Prostate gland (tissue), 2 donors: ENCODE measurements around the gene AGBL4. TPM values are rescaled to one million over a fixed set of nuclear protein-coding genes. Genes with fewer than 3 reads are reported as not detected.

Experiments used
- DNase-seq: peaks from one replicate; pipeline ENCODE4 v3.0.0-alpha.2; 2019; ENCODE audit warnings: low spot score
- H3K27ac ChIP-seq, 2 donors: fragments of 200-600 bp; sonication (generic); 2 replicates each; pipeline ENCODE4 v1.5.1; 2017 to 2019
- H3K27me3 ChIP-seq: fragments of 200-600 bp; sonication (generic); replicated peaks from 2 replicates; pipeline ENCODE4 v1.5.1; 2019; ENCODE audit not compliant: insufficient read depth
- H3K36me3 ChIP-seq, 2 donors: fragments of 200-600 bp; sonication (generic); 1 replicate in 1 of 2; 2 replicates in 1 of 2; pipeline versions ENCODE4 v1.5.1 to v1.8.1; 2017 to 2019
- H3K4me1 ChIP-seq: fragments of 200-600 bp; sonication (generic); replicated peaks from 2 replicates; pipeline ENCODE4 v1.5.1; 2019
- H3K4me3 ChIP-seq, 2 donors: fragments of 200-600 bp; sonication (generic); 2 replicates each; pipeline ENCODE4 v1.5.1; 2017 to 2019
- H3K9me3 ChIP-seq: fragments of 200-600 bp; sonication (generic); 2 replicates; pipeline ENCODE4 v1.5.1; 2017
- CTCF ChIP-seq, 4 experiments: fragments of 200-600 bp in 2 of 4; fragments of 450-650 bp in 2 of 4; sonication (generic) in 2 of 4; IDR thresholded peaks; 1 replicate in 3 of 4; 2 replicates in 1 of 4; pipeline ENCODE4 v1.5.1; 2016 to 2019; ENCODE audit warnings: antibody characterized with exemption in 4 of 4, mild to moderate bottlenecking in 2 of 4, moderate library complexity in 2 of 4
- POLR2A ChIP-seq: fragments of 450-650 bp; IDR thresholded peaks from one replicate; pipeline ENCODE4 v1.6.1; 2016; ENCODE audit warnings: antibody characterized with exemption, mild to moderate bottlenecking
- POLR2AphosphoS5 ChIP-seq: sonication (generic); formaldehyde crosslinking; IDR thresholded peaks from one replicate; pipeline ENCODE4 v1.6.1; 2017; ENCODE audit warnings: antibody characterized with exemption
- WGBS: methylation state at CpG from one replicate; pipeline ENCODE4 v1.1.5; 2018; 5-methylcytosine and 5-hydroxymethylcytosine counted together
- intact Hi-C: fragments of 100-400 bp; cut with DNase I; formaldehyde crosslinking; loops from one replicate; pipeline ENCODE4 v1.14.2; 2022
- total RNA-seq, 2 donors: library from RNA; depleted of rRNA; stranded (reverse); fragments of >200 nt; gene quantifications; one replicate each; pipeline ENCODE4 v1.1.0, GENCODE V29; 2016

Gene AGBL4
- total RNA-seq, 2 donors from 2014 or later, result 0.82 to 2.7 TPM

- intact Hi-C loops, result no loop called here
- no peak for TF ChIP-seq POLR2AphosphoS5
- no peak for TF ChIP-seq POLR2A
- TF ChIP-seq CTCF (IDR thresholded peaks at IDR 0.05), result no peak
- 35% methylated on average over 2 of the region's 2 CpGs for WGBS
- no peaks in the 10 kb centered on the region for H3K36me3 ChIP-seq
- DNase-seq, result no peak
- no peaks in the 10 kb centered on the region for H3K27me3 ChIP-seq
- H3K4me3 ChIP-seq, result no peak overlapping the region
- H3K4me1 ChIP-seq, result no peaks in the 10 kb centered on the region
- H3K9me3 ChIP-seq, result no peaks in the 10 kb centered on the region
- H3K27ac ChIP-seq, result no peak overlapping the region
Measured at GRCh38 chr1:48848035-48848434, 1175.7 kb downstream of the AGBL4 start.

GRCh38 chr1:48846441-48846840 lies 1177.3 kb downstream of the AGBL4 start:
- intact Hi-C loops, result no loop called here
- Histone ChIP-seq H3K9me3 (no peaks in the 10 kb centered on the region), H3K4me1 (no peaks in the 10 kb centered on the region), H3K27me3 (no peaks in the 10 kb centered on the region), H3K4me3 (no peak overlapping the region), H3K36me3 (no peaks in the 10 kb centered on the region), H3K27ac (no peak overlapping the region)
- WGBS, result 78% methylated on average over 1 of the region's 1 CpG
- no peak for TF ChIP-seq POLR2AphosphoS5
- TF ChIP-seq POLR2A, result no peak
- TF ChIP-seq CTCF (IDR thresholded peaks at IDR 0.05), result no peak
- no peak for DNase-seq

GRCh38 chr1:48844187-48844586 lies 1179.6 kb downstream of the AGBL4 start:
- DNase-seq, result no peak
- H3K36me3 ChIP-seq, result no peaks in the 10 kb centered on the region
- H3K27ac ChIP-seq, result no peak overlapping the region
- H3K27me3 ChIP-seq, result no peaks in the 10 kb centered on the region
- 58% methylated on average over 3 of the region's 3 CpGs for WGBS
- no peaks in the 10 kb centered on the region for H3K9me3 ChIP-seq
- no peak for TF ChIP-seq POLR2A
- TF ChIP-seq CTCF (IDR thresholded peaks at IDR 0.05), result no peak
- H3K4me1 ChIP-seq, result no peaks in the 10 kb centered on the region
- intact Hi-C loops, result no loop called here
- H3K4me3 ChIP-seq, result no peak overlapping the region

- 49% methylated on average over 2 of the region's 2 CpGs for WGBS
Measured at GRCh38 chr1:48841966-48842365, 1181.8 kb downstream of the AGBL4 start.

More at GRCh38 chr1:48841966-48842365, 1181.8 kb downstream of the AGBL4 start:
- Histone ChIP-seq H3K27ac (no peak overlapping the region), H3K4me3 (no peak overlapping the region), H3K4me1 (no peaks in the 10 kb centered on the region), H3K36me3 (no peaks in the 10 kb centered on the region), H3K9me3 (no peaks in the 10 kb centered on the region), H3K27me3 (no peaks in the 10 kb centered on the region)
- TF ChIP-seq CTCF (IDR thresholded peaks at IDR 0.05), result no peak
- TF ChIP-seq POLR2AphosphoS5, result no peak
- no peak for TF ChIP-seq POLR2A
- intact Hi-C loops, result no loop called here
- DNase-seq, result no peak
